Esophagus muscularis mucosa (tissue), 4 donors: ENCODE results near the gene COL4A5. TPM values are rescaled to one million over a fixed set of nuclear protein-coding genes. Genes with fewer than 3 reads are reported as not detected.

Experiments
- DNase-seq: peaks from one replicate; pipeline ENCODE4 v3.0.0-alpha.2; 2017; ENCODE audit errors: extremely low spot score
- H3K27ac ChIP-seq, 4 donors: fragments of 200-600 bp; sonication (generic); replicated peaks in 1 of 4; 1 replicate in 3 of 4; 2 replicates in 1 of 4; pipeline ENCODE4 v1.5.1; 2016 to 2019; ENCODE audit warnings: mild to moderate bottlenecking in 1 of 4
- H3K27me3 ChIP-seq, 4 donors: fragments of 200-600 bp; sonication (generic); one replicate each; pipeline versions ENCODE4 v1.5.1 to v1.6.0; 2016 to 2019
- H3K36me3 ChIP-seq, 4 donors: fragments of 200-600 bp; sonication (generic); one replicate each; pipeline ENCODE4 v1.5.1; 2016 to 2019
- H3K4me1 ChIP-seq, 4 donors: fragments of 200-600 bp; sonication (generic); one replicate each; pipeline ENCODE4 v1.5.1; 2016 to 2019
- H3K4me3 ChIP-seq, 4 donors: fragments of 200-600 bp; sonication (generic); 1 replicate in 2 of 4; 2 replicates in 2 of 4; pipeline ENCODE4 v1.5.1; 2016 to 2019; ENCODE audit warnings: mild to moderate bottlenecking in 4 of 4, moderate library complexity in 1 of 4
- H3K9me3 ChIP-seq, 4 donors: fragments of 200-600 bp; sonication (generic); 1 replicate in 3 of 4; 2 replicates in 1 of 4; pipeline ENCODE4 v1.5.1; 2016 to 2019
- EP300 ChIP-seq: sonication (generic); formaldehyde crosslinking; IDR thresholded peaks from one replicate; pipeline ENCODE4 v1.6.1; 2017; ENCODE audit warnings: antibody characterized with exemption
- POLR2A ChIP-seq: fragments of 450-650 bp; IDR thresholded peaks from one replicate; pipeline ENCODE4 v1.6.1; 2017; ENCODE audit warnings: antibody characterized with exemption, moderate library complexity, mild to moderate bottlenecking, low read depth
- POLR2AphosphoS5 ChIP-seq, 2 donors: sonication (generic); formaldehyde crosslinking; IDR thresholded peaks; one replicate each; pipeline ENCODE4 v1.6.1; 2017; ENCODE audit warnings: antibody characterized with exemption in 2 of 2
- WGBS: methylation state at CpG from one replicate; pipeline ENCODE4 v1.1.5; 2018; 5-methylcytosine and 5-hydroxymethylcytosine counted together
- intact Hi-C: fragments of 100-400 bp; cut with DNase I; formaldehyde crosslinking; loops from one replicate; pipeline ENCODE4 v1.15.1; 2023
- total RNA-seq, 4 donors: library from RNA; depleted of rRNA; stranded (reverse); fragments of >200 nt; gene quantifications; one replicate each; pipeline versions ENCODE4 v1.1.0 to v1.2.1, GENCODE V29; 2016
- TF ChIP-seq, protein P1 (sequence below), 3 experiments: fragments of 200-600 bp in 2 of 3; fragments of 450-650 bp in 1 of 3; sonication (generic) in 2 of 3; IDR thresholded peaks; one replicate each; pipeline ENCODE4 v1.5.1; 2017 to 2019; ENCODE audit warnings: antibody characterized with exemption in 3 of 3, mild to moderate bottlenecking in 2 of 3, moderate library complexity in 1 of 3

Gene COL4A5
- total RNA-seq, 4 donors from 2014 or later, result 187 to 241 (median 204) TPM

DNA sequence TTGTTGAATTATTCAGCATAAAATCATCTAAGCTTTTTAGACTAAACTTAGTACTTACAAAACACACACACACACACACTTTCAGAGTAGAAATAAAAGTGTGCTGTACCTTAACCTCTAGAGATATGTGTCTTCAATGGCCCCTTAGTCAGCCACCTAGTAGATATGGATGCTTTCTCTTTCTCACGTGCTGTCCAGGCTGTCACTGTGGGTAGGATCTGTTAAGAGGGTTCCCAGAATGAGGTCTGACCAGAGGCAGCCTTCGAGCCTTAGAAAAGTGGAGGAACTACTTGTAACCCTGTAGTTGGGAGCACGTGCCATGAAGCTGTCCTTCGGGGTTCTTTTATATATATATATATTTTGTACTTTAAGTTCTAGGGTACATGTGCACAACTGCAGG lies 117.9 kb downstream of the COL4A5 start:
- no peak overlapping the region for H3K4me3 ChIP-seq
- H3K27me3 ChIP-seq, result no peaks in the 10 kb centered on the region
- H3K27ac ChIP-seq, result peak overlapping the region in 3 of 4 donors; percentile 14 to 33 (median 19)
- H3K9me3 ChIP-seq, result no peaks in the 10 kb centered on the region
- intact Hi-C loops, result no loop called here
- DNase-seq, result no peak
- no peaks in the 10 kb centered on the region for H3K36me3 ChIP-seq
- peaks cover 0 to 16% (median 4%) of the 10 kb centered on the region in 4 donors for H3K4me1 ChIP-seq
- TF ChIP-seq, protein P1, sequence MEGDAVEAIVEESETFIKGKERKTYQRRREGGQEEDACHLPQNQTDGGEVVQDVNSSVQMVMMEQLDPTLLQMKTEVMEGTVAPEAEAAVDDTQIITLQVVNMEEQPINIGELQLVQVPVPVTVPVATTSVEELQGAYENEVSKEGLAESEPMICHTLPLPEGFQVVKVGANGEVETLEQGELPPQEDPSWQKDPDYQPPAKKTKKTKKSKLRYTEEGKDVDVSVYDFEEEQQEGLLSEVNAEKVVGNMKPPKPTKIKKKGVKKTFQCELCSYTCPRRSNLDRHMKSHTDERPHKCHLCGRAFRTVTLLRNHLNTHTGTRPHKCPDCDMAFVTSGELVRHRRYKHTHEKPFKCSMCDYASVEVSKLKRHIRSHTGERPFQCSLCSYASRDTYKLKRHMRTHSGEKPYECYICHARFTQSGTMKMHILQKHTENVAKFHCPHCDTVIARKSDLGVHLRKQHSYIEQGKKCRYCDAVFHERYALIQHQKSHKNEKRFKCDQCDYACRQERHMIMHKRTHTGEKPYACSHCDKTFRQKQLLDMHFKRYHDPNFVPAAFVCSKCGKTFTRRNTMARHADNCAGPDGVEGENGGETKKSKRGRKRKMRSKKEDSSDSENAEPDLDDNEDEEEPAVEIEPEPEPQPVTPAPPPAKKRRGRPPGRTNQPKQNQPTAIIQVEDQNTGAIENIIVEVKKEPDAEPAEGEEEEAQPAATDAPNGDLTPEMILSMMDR (IDR thresholded peaks at IDR 0.05), result no peak
- TF ChIP-seq POLR2AphosphoS5 (IDR thresholded peaks at IDR 0.05) (no peak), POLR2A (no peak), EP300 (no peak)
- WGBS, result 51% methylated on average over 4 of the region's 4 CpGs

DNA sequence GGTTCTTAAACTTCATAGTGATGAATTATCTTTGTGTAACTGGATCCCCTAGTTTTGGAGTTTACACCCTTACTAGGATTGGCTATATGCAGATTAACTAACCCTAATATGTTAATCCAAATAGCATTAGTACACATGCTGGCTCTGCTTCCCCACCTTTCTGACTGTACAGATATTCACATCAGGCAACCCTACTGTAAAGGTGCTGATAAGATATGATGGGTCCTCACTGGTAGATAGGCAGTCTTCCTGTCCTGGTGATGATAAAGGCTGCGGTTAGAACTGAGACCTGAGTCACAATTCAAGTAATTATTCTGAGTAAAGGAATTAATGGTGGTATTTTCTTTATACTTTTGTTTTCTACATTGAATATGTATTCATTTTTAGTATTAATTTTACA lies 118.6 kb downstream of the COL4A5 start:
- H3K27me3 ChIP-seq, result no peaks in the 10 kb centered on the region
- 88% methylated on average over 1 of the region's 1 CpG for WGBS
- no peaks in the 10 kb centered on the region for H3K36me3 ChIP-seq
- no peak for DNase-seq
- H3K4me1 ChIP-seq, result peaks cover 0 to 16% (median 4%) of the 10 kb centered on the region in 4 donors
- H3K4me3 ChIP-seq, result no peak overlapping the region
- intact Hi-C loops, result no loop called here
- no peak for TF ChIP-seq POLR2A
- TF ChIP-seq EP300, result no peak
- no peak for TF ChIP-seq POLR2AphosphoS5 (IDR thresholded peaks at IDR 0.05)
- TF ChIP-seq, protein P1 (IDR thresholded peaks at IDR 0.05), result no peak
- H3K9me3 ChIP-seq, result no peaks in the 10 kb centered on the region
- H3K27ac ChIP-seq, result no peak overlapping the region

DNA sequence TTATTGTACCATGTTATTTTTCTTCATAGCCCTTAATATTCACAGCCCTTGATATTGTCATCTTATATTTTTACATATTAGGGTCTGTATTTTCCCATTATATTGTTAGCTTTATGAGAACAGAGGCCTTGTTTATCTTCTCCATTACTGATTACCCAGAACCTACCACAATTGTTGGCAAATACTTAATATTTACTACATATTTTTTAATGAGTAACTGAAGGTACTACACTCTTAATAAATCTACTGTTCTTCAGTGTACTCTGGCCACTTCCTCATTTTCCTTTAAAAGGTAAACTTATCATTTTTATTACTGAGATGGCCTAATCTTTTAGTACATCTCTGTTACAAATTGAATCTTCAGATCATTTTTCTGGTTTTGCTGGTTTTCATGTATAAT lies 133.5 kb downstream of the COL4A5 start:
- Histone ChIP-seq H3K36me3 (peaks cover 0 to 12% (median 0%) of the 10 kb centered on the region in 4 donors), H3K4me1 (no peaks in the 10 kb centered on the region), H3K9me3 (no peaks in the 10 kb centered on the region), H3K4me3 (no peak overlapping the region), H3K27me3 (no peaks in the 10 kb centered on the region), H3K27ac (no peak overlapping the region)
- no peak for DNase-seq
- intact Hi-C loops, result no loop called here
- no peak for TF ChIP-seq POLR2AphosphoS5 (IDR thresholded peaks at IDR 0.05)
- TF ChIP-seq EP300, result no peak
- TF ChIP-seq, protein P1 (IDR thresholded peaks at IDR 0.05), result no peak
- TF ChIP-seq POLR2A, result no peak

DNA sequence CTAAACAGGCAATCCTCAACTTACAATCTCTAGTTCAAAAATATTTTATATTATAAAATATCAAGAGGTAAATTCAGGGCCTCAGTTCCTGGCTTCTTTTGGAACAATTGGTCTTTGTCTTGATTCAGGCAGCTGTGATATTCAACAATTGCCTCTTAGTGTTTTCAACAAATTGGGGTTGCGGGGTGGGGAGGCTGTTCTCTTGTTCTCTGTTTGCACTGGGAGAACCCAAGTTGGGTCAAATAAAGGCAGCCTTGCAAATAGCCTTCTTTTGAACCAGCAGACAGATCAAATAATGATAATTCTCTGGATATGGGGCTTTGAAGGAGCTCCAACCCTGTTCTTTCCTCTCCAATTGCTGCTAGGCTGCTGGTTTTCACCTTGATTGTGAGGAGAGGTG lies 142.5 kb downstream of the COL4A5 start:
- 83% methylated on average over 1 of the region's 1 CpG for WGBS
- Histone ChIP-seq H3K9me3 (no peaks in the 10 kb centered on the region), H3K27ac (no peak overlapping the region), H3K27me3 (no peaks in the 10 kb centered on the region), H3K36me3 (peaks cover 0 to 9% (median 0%) of the 10 kb centered on the region in 4 donors), H3K4me3 (no peak overlapping the region), H3K4me1 (no peaks in the 10 kb centered on the region)
- TF ChIP-seq POLR2AphosphoS5 (IDR thresholded peaks at IDR 0.05), result no peak
- TF ChIP-seq, protein P1 (IDR thresholded peaks at IDR 0.05), result no peak
- TF ChIP-seq EP300, result no peak
- TF ChIP-seq POLR2A, result no peak
- intact Hi-C loops, result no loop called here
- no peak for DNase-seq

DNA sequence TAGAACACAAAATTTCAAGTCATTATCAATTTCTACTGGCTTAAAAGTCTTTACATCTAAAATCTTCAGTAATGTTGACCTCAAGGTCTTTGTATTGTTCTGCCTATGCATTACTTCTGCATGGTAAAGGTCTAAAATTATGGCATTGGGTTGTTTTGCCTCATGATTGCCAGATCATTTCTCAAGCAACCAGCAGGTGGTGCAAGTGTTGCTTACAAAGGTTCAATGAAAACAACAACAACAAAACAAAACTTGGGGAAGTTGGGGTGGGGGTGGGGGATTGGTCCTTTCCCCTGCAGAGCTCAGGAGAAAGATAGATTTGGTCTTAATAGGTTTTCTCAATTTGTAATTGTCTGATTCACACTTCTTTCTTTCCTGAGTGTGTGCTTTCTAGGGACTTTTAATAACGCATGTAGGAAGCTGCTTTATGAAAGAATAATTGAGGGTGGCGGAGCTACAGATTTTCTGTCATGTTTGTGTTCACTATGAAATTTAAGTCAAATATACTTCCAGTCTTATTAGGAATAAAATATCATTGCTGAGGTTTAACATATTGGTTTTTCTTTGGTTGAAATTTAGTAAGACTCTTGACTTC lies 145.1 kb downstream of the COL4A5 start:
- intact Hi-C loops, result no loop called here
- no peak for DNase-seq
- peaks cover 0 to 6% (median 0%) of the 10 kb centered on the region in 4 donors for H3K36me3 ChIP-seq
- 71% methylated on average over 2 of the region's 2 CpGs for WGBS
- no peak for TF ChIP-seq EP300
- TF ChIP-seq, protein P1 (IDR thresholded peaks at IDR 0.05), result peak in 1 of 3 experiments; percentile 3
- no peak for TF ChIP-seq POLR2A
- TF ChIP-seq POLR2AphosphoS5 (IDR thresholded peaks at IDR 0.05), result no peak
- H3K4me3 ChIP-seq, result no peak overlapping the region
- H3K4me1 ChIP-seq, result peaks cover 0 to 4% (median 0%) of the 10 kb centered on the region in 4 donors
- no peaks in the 10 kb centered on the region for H3K27me3 ChIP-seq
- H3K27ac ChIP-seq, result no peak overlapping the region
- H3K9me3 ChIP-seq, result no peaks in the 10 kb centered on the region
